CD4-positive, alpha-beta T cell treated with Interleukin-4 for 4 hours (primary cell): Measurements from ENCODE around the gene ZFAND4.
"Not testable (repeated sequence)": the region's sequence is repeated elsewhere in the genome, so short reads cannot be mapped to it uniquely, and the experiment has no call there.

Experiments
- DNase-seq: peaks from one replicate; pipeline ENCODE4 v3.0.0-alpha.2; 2020

ZFAND4 gene

DNA sequence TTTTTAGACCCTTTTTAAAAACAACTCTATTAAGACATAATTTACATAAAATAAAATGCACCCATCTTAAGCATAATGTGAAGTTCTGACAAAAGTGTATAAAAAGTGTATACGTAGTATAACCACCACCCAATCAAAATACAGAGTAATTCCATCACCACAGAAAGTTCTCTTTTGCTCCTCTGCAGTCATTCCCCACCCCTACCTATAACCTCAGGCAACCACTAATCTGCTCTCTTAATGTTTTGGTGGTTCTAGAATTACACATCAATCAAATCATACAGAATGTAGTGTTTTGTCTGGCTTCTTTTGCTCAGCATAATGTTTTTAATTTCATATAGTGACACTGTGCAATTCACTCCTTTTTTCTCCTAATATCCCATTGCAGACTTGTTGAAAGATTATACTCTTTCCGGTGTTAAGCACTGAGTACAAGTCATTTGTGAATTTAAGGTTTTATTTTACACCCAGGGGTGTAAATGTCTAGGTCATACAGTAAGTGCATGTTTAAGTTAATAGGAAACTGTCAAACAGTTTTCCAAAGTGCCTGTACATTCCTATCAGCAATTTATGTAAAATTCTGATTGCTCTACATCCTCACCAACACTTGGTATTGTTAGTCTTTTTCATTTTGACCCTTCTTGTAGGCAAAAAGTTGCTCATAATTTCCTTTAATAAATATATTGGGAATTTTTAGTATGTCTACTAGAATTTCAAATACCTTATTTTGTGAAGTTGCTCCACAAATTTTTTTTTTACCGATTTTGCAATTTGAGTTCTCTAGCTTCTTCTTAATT lies 86.3 kb downstream of the ZFAND4 start:
- DNase-seq: no peak

DNA sequence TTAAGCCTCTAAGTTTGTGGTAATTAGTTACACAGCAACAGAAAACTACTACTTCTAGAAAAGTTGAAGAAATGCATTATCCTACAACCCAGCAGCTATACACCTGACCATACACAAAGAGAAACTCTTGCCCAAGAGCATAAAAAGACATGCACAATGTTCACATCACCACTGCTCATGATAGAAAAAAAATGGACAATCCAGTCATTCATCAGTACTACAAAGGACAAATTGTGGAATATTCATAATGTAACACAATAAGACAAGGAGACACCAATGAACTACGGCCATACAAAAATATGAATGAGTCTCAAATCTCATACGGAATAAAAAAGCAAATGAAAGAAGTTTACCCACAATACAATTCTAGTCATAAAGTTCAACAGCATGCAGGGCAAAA lies 87.4 kb downstream of the ZFAND4 start:
- DNase-seq: no peak

DNA sequence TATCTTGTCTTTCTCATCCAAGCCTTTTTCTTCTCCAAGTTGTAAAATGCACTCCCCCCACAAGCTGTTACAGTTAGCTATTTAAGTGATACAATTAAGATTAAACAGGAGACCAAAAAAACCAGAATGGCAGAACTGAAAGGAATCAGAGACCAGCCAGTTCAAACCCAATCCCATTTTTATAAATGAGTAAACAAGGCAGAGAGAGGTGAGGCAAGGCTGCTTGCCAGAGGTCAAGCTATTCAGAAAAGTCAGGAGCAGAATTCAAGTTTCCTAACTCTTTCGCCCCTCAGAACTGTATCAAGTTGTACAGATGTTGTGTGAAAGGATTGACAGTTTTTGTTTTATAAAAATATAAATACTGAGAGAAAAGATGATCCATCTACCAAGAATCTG lies 90.2 kb downstream of the ZFAND4 start:
- DNase-seq: no peak

DNA sequence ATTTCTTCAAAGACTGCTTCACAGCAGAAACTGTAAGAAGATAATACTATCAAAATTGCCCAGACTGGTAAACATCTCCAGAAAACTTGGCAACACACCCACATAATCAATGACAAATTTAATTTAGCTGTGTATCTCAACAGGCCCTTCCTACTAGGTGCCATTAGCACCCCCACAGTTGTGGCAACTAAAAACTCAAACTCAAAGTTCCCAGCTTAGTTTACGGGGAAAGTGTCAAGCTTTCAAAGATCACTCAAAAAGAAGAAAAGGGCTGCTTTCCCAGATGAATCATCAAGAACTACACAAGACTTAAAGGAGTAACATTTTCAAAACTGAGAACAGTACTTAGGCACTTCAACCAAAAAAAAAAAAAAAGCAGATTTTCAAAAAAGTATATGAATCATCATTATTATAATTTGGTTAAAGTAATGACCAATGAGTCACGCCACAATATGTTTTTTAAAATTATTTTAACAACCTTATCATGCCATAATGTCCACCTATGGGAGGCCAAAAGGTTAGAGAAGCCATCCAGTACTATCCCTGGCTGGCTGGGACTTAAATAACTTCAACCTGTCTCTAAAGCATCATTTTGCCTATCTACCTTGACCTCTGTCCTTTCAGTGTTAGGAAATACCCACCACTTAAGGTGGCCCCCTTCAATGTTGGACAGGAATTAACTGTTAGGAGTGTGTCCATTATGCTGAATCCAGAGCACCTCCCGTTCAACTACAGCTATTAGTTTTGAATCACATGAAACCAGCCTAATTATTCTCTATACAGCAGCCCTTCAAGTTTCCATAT lies 90.8 kb downstream of the ZFAND4 start:
- DNase-seq: peak; percentile 64

DNA sequence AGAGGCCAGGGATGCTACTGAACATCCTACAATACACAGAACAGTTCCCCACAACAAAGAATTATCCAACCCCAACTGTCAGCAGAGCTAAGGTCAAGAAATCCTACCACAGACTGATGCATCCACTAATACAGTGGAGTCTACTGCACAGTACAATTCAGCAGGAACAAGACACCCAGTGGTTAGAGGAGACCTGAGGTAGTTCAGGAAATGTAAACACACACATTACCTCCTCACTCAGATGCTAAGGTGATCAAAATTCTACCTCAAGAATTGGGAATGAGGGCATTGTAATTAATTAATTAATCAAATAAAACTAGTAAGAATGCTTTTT lies 91.4 kb downstream of the ZFAND4 start:
- DNase-seq: no peak

DNA sequence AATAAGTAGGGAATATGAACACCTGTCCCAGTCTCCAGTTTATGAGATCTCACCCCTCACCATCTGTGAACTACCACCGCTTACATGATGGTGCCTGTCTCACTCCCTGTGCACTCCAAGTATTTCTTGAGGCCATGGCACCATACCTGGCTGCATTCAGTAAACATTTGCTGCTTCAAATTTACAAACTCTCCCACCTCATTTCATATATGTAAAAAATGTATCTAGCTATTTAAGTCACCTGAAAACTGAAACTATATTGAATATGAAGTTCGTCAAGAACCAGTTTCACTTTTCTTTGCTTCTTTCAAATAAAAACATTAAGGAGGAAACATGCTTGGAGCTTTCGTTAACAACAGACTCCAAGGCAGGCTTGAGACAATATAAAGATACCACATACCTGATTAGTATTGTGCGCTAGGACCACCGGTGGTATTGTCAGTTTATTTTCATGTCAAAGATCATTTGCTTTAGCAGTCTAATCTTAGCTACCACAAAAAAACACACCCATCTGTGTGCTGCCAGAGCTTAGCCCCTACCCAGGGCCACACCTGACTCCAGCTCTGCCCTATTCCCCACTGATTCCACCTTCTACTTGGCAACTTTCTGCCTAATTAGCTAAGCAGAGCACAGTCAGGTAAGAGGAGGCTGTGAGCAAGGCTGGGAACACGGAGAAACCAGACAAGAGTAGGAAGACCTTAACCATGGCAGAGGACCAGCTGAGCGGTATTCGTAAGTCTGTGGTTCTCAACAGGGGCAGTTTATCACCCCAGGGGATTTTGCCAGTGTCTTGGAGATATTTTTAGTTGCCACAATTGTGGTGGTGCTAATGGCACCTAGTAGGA lies 92.0 kb downstream of the ZFAND4 start:
- peak; percentile 45 for DNase-seq

DNA sequence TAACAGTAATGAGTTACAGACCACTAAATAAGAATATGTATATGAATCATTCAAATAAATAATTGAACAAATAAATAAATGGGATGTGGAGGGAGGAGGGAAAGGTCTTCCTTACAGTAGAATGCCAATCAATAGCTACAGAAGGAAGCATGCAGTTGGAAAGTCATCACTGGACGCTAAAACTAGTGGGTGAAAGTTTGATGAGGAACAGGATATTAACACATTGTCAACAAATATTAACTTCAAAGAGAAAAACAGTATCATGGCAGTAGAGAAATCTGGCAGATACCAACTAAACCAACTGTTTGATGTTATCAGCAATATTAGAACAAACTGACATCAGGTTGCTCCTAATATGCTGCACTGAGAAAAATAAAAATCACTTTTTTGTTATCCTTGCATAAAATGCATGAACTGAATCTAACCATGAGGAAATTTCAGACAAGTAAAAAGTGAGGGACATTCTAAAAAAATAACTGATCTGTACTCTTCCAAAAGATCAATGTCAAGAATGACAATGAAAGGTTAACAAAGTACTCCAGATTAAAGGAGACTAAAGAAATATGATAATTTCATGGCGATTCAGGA lies 94.1 kb downstream of the ZFAND4 start:
- no peak for DNase-seq

DNA sequence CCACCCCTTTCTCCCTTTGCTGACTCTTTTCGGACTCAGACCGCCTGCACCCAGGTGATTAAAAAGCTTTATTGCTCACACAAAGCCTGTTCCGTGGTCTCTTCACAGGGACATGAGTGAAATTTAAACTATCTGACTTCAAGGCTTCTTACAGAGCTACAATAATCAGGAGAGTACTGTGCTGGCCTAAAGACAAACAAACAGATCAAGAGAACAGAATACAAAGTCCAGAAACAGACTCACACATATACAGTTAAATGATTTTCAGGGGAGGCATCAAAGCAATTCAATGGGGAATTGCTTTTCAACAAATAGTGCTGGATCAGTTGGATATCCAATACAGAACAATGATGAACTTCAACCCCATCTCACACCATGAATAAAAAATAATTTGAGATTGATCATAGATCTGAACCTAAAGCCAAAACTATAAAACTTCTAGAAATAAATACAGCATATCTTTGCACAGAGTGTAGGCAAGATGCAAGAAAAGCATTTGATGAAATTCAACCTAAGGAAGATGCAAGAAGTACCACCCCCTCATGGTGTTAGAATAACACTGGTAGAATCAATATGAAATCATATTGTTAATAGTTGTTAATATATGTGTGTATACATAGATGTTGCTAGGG lies 96.5 kb downstream of the ZFAND4 start:
- no peak for DNase-seq

DNA sequence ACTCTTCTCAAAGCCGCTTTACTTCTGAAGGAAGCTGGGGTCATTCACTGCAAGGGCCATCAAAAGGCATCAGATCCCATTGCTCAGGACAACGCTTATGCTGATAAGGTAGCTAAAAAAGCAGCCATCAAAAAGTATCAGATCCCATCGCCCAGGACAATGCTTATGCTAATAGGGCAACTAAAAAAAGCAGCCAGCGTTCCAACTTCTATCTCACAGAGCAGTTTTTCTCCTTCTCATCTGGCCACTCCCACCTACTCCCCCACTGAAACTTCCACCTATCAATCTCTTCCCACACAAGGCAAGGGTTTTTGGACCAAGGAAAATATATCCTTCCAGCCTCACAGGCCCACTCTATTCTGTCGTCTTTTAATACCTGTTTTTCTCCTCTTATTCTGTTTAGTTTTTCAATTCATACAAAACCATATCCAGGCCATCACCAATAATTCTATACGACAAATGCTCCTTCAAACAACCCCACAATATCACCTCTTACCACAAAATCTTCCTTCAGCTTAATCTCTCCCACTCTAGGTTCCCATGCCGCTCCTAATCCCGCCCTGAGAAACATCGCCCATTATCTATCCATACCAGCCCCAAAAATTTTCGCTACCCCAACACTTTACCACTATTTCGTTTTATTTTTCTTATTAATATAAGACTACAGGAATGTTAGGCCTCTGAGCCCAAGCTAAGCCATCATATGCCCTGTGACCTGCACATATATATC lies 97.4 kb downstream of the ZFAND4 start:
- DNase-seq: not testable (repeated sequence)

DNA sequence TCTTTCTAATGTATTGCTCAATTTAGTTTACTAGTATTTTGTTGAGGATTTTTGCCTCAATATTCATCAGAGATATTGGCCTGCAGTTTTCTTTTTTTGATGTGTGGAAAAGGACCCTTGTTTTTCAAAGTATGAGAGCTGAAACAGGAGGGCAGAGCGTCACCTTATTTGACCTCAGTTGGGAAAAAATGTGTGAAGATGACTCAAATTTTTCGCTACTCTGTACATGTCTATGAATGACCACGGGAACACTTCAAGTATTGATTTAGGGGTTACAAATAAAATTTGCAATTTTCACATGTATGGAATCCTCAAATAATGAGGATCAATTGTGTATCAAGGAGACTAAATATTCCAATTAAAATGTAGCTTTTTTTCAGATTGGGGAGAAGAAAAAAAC lies 103.1 kb downstream of the ZFAND4 start:
- DNase-seq: no peak

DNA sequence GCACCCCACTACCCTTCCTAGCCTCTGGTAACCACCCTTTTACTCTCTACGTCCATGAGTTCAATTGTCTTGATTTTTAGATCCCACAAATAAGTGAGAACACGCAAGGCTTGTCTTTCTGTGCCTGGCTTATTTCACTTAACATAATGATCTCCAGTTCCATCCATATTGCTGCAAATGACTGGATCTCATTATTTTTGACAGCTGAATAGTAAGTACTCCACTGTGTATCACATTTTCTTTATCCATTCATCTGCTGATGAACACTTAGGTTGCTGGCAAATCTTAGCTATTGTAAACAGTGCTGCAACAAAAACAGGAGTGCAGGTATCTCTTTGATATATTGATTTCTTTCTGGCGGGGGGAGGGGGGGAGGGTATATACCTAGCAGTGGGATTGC lies 106.2 kb downstream of the ZFAND4 start:
- DNase-seq: no peak
